Activated CD4-positive, CD25-positive, alpha-beta regulatory T cell (primary cell): ENCODE results near the gene SLC39A7.
"Not testable (repeated sequence)": the region's sequence is repeated elsewhere in the genome, so short reads cannot be mapped to it uniquely, and the experiment has no call there.

Experiments
- DNase-seq, 4 experiments: peaks; one replicate each; lab custom pipeline; 2025; lab: John Stamatoyannopoulos, UW

Gene SLC39A7

GRCh38 chr6:33205191-33206026 is 4.7 kb downstream of the SLC39A7 start:
- DNase-seq: peak in 1 of 4 experiments; percentile 29

- no peak for DNase-seq
These were observed 5.6 kb downstream of the SLC39A7 start for GRCh38 chr6:33206027-33206863.

DNA sequence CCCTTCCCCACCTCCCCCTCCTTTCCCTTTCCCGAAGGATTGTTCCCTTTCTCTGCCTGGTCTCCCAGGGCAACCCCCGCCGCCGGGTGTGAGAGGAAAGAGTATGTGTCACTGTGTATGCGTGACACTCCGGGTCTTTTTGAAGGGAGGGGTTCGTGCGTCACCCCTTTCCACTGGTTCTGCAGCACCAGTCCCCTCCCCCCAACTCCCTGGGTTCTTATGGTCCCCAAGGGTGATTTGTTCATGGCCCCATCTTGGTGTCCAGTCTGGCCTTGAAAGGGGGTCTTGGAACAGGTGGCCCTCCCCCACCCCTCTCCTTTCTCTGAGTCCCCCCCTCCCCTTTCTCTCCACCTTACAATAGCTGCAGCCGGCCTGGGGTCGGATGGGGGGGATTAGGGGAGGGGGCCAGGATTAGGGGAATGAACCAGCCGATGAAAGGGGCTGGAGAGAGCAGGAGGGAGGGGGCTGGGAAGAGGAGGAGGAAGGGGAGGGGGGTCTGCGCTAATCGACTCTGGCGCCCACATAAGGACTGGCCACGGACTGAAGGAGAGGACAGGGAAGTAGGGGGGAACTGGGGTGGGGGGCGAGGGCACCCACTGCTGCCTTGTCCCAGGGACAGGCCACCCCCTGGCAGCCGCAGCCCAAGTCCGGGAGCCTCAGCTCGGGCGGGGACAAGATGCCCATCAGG is 6.3 kb downstream of the SLC39A7 start:
- no peak for DNase-seq

- DNase-seq: no peak
These were observed 7.0 kb downstream of the SLC39A7 start for GRCh38 chr6:33207552-33208090.

DNA sequence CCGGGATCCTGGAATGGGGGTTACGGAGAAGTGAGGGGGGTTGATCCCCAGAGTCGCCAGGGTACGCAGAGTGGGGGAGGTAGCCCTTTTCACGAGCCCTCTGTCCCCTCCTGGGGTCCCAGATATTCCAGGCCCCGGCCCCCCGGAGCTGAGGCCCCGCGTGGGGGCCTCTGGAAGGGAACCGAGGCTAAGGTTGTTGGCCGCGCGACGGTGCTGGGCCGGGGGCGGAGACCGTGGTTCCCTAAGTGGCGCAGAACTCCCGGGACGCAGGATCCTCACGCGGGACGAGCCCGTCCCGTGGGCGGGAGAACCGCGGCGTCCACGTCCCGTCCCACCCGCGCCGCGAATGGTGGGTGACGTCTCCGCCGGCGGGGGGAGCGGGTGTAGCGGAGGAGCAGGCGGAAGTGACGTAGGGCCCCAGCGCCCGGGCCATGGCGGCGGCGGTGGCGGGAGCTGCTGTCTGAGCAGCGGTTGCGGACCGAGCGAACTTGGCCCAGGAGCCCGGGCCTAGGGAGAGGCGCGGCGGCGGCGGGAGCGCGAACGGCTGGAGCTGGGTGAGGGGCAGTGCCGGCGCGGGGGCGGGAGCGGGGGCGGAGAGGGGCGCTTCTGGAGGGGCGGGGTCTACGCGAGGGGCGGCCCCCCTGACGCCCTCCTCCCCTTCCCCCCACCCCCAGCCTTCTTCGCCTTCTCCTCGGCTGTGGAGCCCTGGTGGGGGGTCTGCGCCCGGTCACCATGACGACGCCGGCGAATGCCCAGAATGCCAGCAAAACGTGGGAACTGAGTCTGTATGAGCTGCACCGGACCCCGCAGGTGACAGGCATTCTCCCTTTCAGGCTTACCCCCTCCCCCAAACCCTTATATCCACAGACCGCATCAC is 7.7 kb downstream of the SLC39A7 start, which contains the start of gene RING1:
Gene RING1 (plus strand): TSS at position 410 of the 877 bp plus-strand sequence. CDS start 323 bp downstream, at position 733.
- DNase-seq: peak; percentile 71 to 86 (median 80)

- DNase-seq: no peak
These were observed 9.2 kb downstream of the SLC39A7 start for GRCh38 chr6:33209856-33210255.

GRCh38 chr6:33211136-33211535 is 10.5 kb downstream of the SLC39A7 start:
- no peak for DNase-seq

DNA sequence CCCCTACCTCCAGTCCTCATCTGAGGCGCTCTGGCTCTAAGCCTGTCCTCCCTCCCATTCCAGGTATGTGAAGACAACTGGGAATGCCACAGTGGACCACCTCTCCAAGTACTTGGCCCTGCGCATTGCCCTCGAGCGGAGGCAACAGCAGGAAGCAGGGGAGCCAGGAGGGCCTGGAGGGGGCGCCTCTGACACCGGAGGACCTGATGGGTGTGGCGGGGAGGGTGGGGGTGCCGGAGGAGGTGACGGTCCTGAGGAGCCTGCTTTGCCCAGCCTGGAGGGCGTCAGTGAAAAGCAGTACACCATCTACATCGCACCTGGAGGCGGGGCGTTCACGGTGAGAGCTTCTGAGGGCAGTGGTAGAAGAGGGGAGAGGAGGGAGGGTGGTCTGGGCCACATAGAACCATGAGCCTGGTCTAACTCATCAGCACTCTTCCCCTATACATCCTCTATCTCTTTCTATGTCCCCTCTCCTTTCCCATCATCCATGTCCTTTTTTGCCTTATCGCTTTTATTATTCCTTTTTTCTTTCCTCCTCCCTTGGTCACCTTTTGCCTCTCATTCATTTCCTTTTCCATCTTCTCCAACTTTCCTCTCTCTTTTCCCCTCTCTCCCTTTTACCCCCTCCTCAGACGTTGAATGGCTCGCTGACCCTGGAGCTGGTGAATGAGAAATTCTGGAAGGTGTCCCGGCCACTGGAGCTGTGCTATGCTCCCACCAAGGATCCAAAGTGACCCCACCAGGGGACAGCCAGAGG is 11.2 kb downstream of the SLC39A7 start:
- DNase-seq: no peak

- DNase-seq: no peak
These were observed 12.1 kb downstream of the SLC39A7 start for GRCh38 chr6:33212857-33213165.

GRCh38 chr6:33213166-33213988 is 12.7 kb downstream of the SLC39A7 start:
- no peak for DNase-seq

DNA sequence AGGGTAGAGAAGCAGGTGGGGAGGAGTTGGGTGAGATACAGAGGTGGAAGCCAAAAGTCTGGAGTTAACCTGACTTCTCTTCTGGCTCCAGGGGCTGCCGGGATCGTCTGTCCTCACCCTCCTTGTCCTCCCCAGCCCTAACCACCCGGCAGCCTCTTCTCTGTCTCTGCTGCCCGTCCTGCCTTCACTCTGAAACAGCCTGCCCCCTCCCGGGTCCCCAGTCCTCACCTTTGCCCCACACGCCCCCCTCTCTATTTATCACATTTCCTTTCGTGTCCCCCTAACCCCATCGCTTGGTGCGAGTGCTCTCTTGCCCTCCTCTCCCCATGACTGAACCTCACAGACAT is 13.3 kb downstream of the SLC39A7 start:
- no peak for DNase-seq

- DNase-seq: no peak
These were observed 14.8 kb downstream of the SLC39A7 start for GRCh38 chr6:33215271-33216116.

DNA sequence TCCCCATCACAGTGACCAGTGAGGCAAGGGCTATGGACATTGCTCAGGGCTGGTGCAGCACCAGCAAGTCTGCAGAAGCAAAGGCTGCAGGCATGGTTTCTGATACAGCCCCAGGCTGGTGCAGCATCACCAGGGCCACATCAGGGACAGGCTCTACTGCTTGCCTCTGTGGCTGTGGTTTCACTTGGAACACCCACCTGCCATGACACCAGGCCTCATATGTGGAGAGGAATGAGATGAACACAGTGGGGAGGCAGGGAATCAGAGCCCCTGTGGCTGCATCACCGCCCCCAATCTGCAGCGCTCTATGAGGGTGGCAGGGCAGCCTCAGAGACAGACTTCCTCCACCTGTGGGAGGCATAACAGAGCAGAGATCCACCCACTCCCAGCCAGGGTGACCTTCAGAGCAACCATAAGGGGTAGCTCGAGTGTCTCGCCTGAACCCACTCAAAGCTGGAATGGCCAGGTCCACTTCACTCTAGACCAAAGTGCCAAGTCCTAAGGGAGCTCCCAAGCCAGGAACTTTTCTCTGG is 15.5 kb downstream of the SLC39A7 start:
- DNase-seq: no peak

GRCh38 chr6:33217246-33217645 is 16.6 kb downstream of the SLC39A7 start:
- DNase-seq: no peak

- no peak for DNase-seq
These were observed 17.0 kb downstream of the SLC39A7 start for GRCh38 chr6:33217681-33218080.

DNA sequence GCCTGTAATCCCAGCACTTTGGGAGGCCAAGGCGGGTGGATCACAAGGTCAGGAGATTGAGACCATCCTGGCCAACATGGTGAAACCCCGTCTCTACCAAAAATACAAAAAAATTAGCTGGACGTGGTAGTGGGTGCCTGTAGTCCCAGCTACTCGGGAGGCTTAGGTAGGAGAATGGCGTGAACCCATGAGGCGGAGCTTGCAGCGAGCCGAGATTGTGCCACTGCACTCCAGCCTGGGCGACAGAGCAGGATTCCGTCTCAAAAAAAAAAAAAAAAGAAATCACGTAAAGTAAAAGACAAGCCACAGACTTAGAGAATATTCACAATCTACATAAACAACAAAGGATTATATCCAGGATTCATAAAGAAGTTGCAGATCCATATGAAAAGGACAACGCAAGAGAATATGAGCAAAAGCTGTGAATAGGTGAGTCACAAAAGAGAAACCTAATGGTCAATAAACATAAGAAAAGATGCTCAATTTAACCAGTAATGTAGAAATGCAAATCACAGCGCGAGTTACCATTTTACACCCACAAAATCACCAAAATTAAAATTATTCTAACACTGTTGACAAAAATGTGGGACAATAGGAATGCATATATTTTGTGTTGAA is 25.9 kb downstream of the SLC39A7 start:
- not testable (repeated sequence) for DNase-seq

GRCh38 chr6:33235221-33235634 is 34.6 kb downstream of the SLC39A7 start:
- DNase-seq: no peak

DNA sequence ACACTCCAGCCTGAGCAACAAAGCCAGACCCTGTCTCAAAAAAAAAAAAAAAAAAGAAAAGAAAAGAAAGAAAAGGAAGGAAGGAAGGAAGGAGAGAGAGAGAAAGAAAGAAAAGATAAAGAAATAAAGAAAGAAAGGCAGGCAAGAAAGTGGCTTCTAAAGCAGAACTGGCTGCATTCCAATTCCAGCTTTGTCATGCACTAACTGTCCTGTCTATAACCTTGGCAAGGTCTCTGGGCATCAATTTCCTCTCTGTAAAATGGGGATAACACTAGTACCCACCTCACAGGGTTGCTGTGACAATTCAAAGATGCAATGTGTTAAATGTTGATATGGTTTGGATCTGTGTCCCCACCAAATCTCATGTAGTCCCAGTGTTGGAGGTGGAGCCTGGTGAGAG is 35.7 kb downstream of the SLC39A7 start:
- no peak for DNase-seq
